ENCODE results near the gene SHROOM1. TPM values are rescaled to one million over a fixed set of nuclear protein-coding genes. Genes with fewer than 3 reads are reported as not detected.

The SHROOM1 gene
- total and polyA plus RNA-seq, 2 experiments from 2014 or later = 2.5 to 5.4 TPM

- Histone ChIP-seq H4K20me1 (replicated peaks; ENCODE audit: insufficient read depth) (no peaks in the 10 kb centered on the region), H3K79me2 (replicated peaks; ENCODE audit: insufficient read depth) (no peaks in the 10 kb centered on the region), H3F3A (replicated peaks; ENCODE audit: low read depth) (no peaks in the 10 kb centered on the region), H3K9me2 (ENCODE audit: insufficient read depth) (no peaks in the 10 kb centered on the region), H3K27ac (ENCODE audit: low read depth) (no peak overlapping the region), H2AFZ (peak overlapping the region; percentile 52; the same call in 1 of the 2 replicates), H3K27me3 (ENCODE audit: insufficient read depth) (no peaks in the 10 kb centered on the region), H3K4me1 (ENCODE audit: insufficient read depth) (no peaks in the 10 kb centered on the region), H3K4me2 (no peak overlapping the region), H3K4me3 (no peak overlapping the region), H3K36me3 (ENCODE audit: insufficient read depth) (no peaks in the 10 kb centered on the region)
- TF ChIP-seq NANOG (IDR thresholded peaks at IDR 0.05; ENCODE audit: borderline replicate concordance) (no peak), EZH2 (IDR thresholded peaks at IDR 0.05; ENCODE audit: low read depth, unreplicated experiment) (no peak), JUNB (IDR thresholded peaks at IDR 0.05; ENCODE audit: unreplicated experiment) (no peak), ETS1 (IDR thresholded peaks at IDR 0.05) (no peak), REST (IDR thresholded peaks at IDR 0.05; ENCODE audit: unreplicated experiment) (no peak), STAT1 (IDR thresholded peaks at IDR 0.05; ENCODE audit: unreplicated experiment) (no peak), ZNF462 (CRISPR knock-in tag; IDR thresholded peaks at IDR 0.05) (no peak), CREB1 (CRISPR knock-in tag; IDR thresholded peaks at IDR 0.05; ENCODE audit: low read depth) (no peak), POLR2AphosphoS5 (IDR thresholded peaks at IDR 0.05; ENCODE audit: low read depth) (no peak), ZNF331 (CRISPR knock-in tag; IDR thresholded peaks at IDR 0.05; ENCODE audit: low read depth) (no peak), ZNF114 (CRISPR knock-in tag; IDR thresholded peaks at IDR 0.05) (no peak), CTCF (conservative IDR thresholded peaks at IDR 0.05; ENCODE audit: low read depth in 2 of 2) (no peak), EZH2phosphoT487 (IDR thresholded peaks at IDR 0.05; ENCODE audit: unreplicated experiment) (no peak)
- Mint-ChIP-seq H3K4me3 (no peak overlapping the region), H3K36me3 (ENCODE audit: low read depth) (no peaks in the 10 kb centered on the region), H3K9me3 (0 out of 3 replicates have a peak, but pooled peaks cover under 1% of the 10 kb centered on the region), H3K4me1 (no peaks in the 10 kb centered on the region), H3K27me3 (ENCODE audit: insufficient read depth, low read depth, poor library complexity) (peaks cover 4% of the 10 kb centered on the region), H3K27ac (no peak overlapping the region)
- no peak for DNase-seq (ENCODE audit: low spot score)
- ATAC-seq = no peak
Measured at GRCh38 chr5:132799392-132799791, 31.1 kb downstream of the SHROOM1 start.
